EH (cell line): ENCODE results near the gene NR3C1.
A peak's percentile ranks its signal among the peaks of the same experiment; 100 is the strongest.

Experiments used
- DNase-seq: peaks from one replicate; pipeline ENCODE4 v3.0.0-alpha.2; 2015; ENCODE audit warnings: low read depth

NR3C1 gene

GRCh38 chr5:143426437-143426991, 23.0 kb upstream of the NR3C1 start:
- no peak for DNase-seq

- no peak for DNase-seq
Measured at GRCh38 chr5:143425835-143426234, 22.3 kb upstream of the NR3C1 start.

- DNase-seq = no peak
Measured at GRCh38 chr5:143418140-143418866, 14.8 kb upstream of the NR3C1 start.

- DNase-seq = no peak
Measured at GRCh38 chr5:143417503-143418139, 14.1 kb upstream of the NR3C1 start.

- DNase-seq = no peak
Measured at GRCh38 chr5:143416411-143416810, 12.9 kb upstream of the NR3C1 start.

- DNase-seq = peak; percentile 26
Measured at GRCh38 chr5:143413958-143414669, 10.6 kb upstream of the NR3C1 start.

GRCh38 chr5:143412661-143413342, 9.3 kb upstream of the NR3C1 start:
- DNase-seq = peak; percentile 67

- DNase-seq = no peak
Measured at GRCh38 chr5:143409926-143410325, 6.4 kb upstream of the NR3C1 start.

GRCh38 chr5:143406408-143406807, 2.9 kb upstream of the NR3C1 start:
- DNase-seq = no peak

- no peak for DNase-seq
Measured at GRCh38 chr5:143405849-143406098, 2.3 kb upstream of the NR3C1 start.

GRCh38 chr5:143405063-143405848, 1.8 kb upstream of the NR3C1 start:
- DNase-seq = peak; percentile 79

- peak; percentile 92 for DNase-seq
Measured at GRCh38 chr5:143404416-143405062, 1.1 kb upstream of the NR3C1 start.

GRCh38 chr5:143403334-143403592, 223 bp downstream of the NR3C1 start:
- no peak for DNase-seq

- DNase-seq = peak; percentile 57
Measured at GRCh38 chr5:143402553-143403333, 743 bp downstream of the NR3C1 start.

GRCh38 chr5:143402017-143402552, 1.4 kb downstream of the NR3C1 start:
- no peak for DNase-seq

- DNase-seq = no peak
Measured at GRCh38 chr5:143401227-143402016, 2.1 kb downstream of the NR3C1 start.

GRCh38 chr5:143400541-143401226, 2.8 kb downstream of the NR3C1 start:
- DNase-seq = peak; percentile 18

GRCh38 chr5:143399616-143400540, 3.6 kb downstream of the NR3C1 start:
- no peak for DNase-seq
